ENCODE results near the gene PCDH10.
"Not testable (repeated sequence)": the region's sequence is repeated elsewhere in the genome, so short reads cannot be mapped to it uniquely, and the experiment has no call there.

The PCDH10 gene

DNA sequence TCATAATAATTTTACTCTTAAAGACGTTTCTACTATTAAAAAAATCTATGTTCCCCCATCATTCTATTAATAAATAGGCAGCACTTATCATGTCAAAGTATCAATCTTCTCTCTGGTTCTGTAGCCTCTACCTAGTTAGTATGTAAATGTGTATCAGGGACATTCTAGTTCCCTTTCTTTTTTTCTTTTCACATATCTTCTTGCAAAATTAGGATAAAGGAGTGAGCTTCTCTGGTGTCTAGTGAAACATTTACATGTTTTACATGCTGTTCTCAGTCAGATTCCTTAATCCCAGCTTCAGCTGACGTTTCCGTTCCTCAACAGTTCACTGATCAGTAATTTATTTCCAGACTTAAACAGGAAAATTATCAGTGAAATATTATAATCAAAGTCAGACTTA lies 11.8 kb downstream of the PCDH10 start:
- no peak overlapping the region for H3K27ac Mint-ChIP-seq
- no peaks in the 10 kb centered on the region for H3K4me1 Mint-ChIP-seq
- H3K4me3 Mint-ChIP-seq = no peak overlapping the region
- H3K9me3 Mint-ChIP-seq = peaks cover 6% of the 10 kb centered on the region
- no peaks in the 10 kb centered on the region for H3K36me3 Mint-ChIP-seq
- DNase-seq (ENCODE audit: low spot score in 2 of 2) (no peak), ATAC-seq (no peak)

- no peak for ATAC-seq
- Mint-ChIP-seq H3K27ac (no peak overlapping the region), H3K4me3 (no peak overlapping the region), H3K36me3 (no peaks in the 10 kb centered on the region), H3K4me1 (no peaks in the 10 kb centered on the region), H3K9me3 (peaks cover 6% of the 10 kb centered on the region)
- DNase-seq (ENCODE audit: low spot score in 2 of 2) = no peak
Observed at GRCh38 chr4:133161570-133162295, 12.6 kb downstream of the PCDH10 start.

GRCh38 chr4:133162941-133163340 lies 13.8 kb downstream of the PCDH10 start:
- H3K9me3 Mint-ChIP-seq = peaks cover 6% of the 10 kb centered on the region
- H3K27ac Mint-ChIP-seq = no peak overlapping the region
- DNase-seq (ENCODE audit: low spot score in 2 of 2) (no peak), ATAC-seq (no peak)
- H3K36me3 Mint-ChIP-seq = no peaks in the 10 kb centered on the region
- H3K4me3 Mint-ChIP-seq = no peak overlapping the region
- H3K4me1 Mint-ChIP-seq = no peaks in the 10 kb centered on the region

DNA sequence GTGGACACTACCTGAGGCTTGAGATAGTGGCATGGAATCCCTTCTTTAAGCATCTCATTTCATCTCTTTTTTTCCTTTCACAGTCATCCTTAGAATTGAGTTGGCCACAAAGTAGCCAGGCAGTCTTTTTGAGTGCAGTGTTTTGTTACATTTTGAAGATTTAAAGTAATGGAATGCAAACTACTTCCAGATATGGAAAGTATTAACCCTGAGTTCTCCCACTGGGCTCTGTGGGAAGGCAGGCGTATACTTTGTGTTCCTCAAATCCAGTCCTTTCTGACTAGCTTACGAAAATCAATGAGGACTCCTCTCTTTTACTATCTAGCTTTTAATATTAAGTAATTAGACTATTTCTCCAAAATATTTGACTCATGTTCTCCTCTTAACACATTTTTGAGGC lies 29.9 kb downstream of the PCDH10 start:
- Mint-ChIP-seq H3K4me1 (no peaks in the 10 kb centered on the region), H3K27ac (no peak overlapping the region), H3K4me3 (no peak overlapping the region), H3K9me3 (peaks cover 10% of the 10 kb centered on the region), H3K36me3 (no peaks in the 10 kb centered on the region)
- DNase-seq (ENCODE audit: low spot score in 2 of 2) = no peak
- ATAC-seq = no peak

- no peaks in the 10 kb centered on the region for H3K36me3 Mint-ChIP-seq
- DNase-seq (ENCODE audit: low spot score in 2 of 2) = no peak
- H3K9me3 Mint-ChIP-seq = no peaks in the 10 kb centered on the region
- no peak for ATAC-seq
- no peak overlapping the region for H3K4me3 Mint-ChIP-seq
- H3K4me1 Mint-ChIP-seq = no peaks in the 10 kb centered on the region
- no peak overlapping the region for H3K27ac Mint-ChIP-seq
Observed at GRCh38 chr4:133186210-133186609, 37.1 kb downstream of the PCDH10 start.

GRCh38 chr4:133186845-133187244 lies 37.8 kb downstream of the PCDH10 start:
- H3K4me1 Mint-ChIP-seq = no peaks in the 10 kb centered on the region
- H3K27ac Mint-ChIP-seq = no peak overlapping the region
- H3K9me3 Mint-ChIP-seq = no peaks in the 10 kb centered on the region
- ATAC-seq = no peak
- DNase-seq (ENCODE audit: low spot score in 2 of 2) = no peak
- no peaks in the 10 kb centered on the region for H3K36me3 Mint-ChIP-seq
- no peak overlapping the region for H3K4me3 Mint-ChIP-seq

DNA sequence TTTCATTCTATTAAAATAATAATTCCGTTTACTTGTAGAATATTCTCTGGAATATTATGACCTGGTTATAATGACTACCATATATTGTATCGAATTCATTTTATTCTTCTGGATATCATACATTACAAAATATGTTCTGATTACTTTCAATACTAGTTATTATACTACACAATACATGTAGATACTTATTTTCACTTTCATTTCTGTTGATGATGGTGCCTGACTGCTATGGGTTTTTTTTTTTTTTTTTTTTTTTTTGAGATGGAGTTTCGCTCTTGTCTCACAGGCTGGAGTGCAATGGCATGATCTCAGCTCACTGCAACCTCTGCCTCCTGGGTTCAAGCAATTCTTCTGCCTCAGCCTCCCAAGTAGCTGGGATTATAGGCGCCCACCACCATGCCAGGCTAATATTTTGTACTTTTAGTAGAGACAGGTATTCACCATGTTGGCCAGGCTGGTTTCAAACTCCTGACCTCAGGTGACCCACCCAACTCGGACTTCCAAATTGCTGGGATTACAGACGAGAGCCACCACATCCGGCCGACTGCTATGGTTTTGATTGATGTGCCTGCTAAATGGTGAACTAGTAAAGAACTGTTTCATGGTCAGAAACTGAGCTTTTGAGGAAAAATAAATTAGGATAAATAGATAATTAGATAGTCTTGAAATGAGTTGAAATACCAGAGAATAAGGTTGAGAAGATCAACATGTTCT lies 39.5 kb downstream of the PCDH10 start:
- no peaks in the 10 kb centered on the region for H3K36me3 Mint-ChIP-seq
- H3K4me1 Mint-ChIP-seq = no peaks in the 10 kb centered on the region
- no peak overlapping the region for H3K4me3 Mint-ChIP-seq
- ATAC-seq (no peak), DNase-seq (ENCODE audit: low spot score in 2 of 2) (no peak)
- H3K27ac Mint-ChIP-seq = no peak overlapping the region
- no peaks in the 10 kb centered on the region for H3K9me3 Mint-ChIP-seq

DNA sequence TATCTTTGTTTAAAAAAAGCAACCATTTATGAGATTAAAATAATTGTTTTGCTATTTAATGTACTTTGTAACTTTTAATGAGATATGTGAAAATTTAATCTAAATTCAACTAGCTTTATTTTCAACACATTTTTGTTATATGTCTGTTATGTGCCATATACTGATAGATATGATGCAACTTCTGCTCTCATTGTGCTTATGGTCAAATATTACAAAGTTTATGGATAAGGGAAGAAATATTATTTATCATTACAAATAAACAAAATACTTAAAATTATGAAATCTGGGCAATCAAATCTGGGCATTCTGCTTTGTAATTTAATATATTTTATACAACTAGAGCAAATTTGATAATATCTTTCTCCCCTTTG lies 40.0 kb downstream of the PCDH10 start:
- H3K36me3 Mint-ChIP-seq = no peaks in the 10 kb centered on the region
- no peak overlapping the region for H3K4me3 Mint-ChIP-seq
- H3K9me3 Mint-ChIP-seq = no peaks in the 10 kb centered on the region
- H3K27ac Mint-ChIP-seq = no peak overlapping the region
- no peak for DNase-seq (ENCODE audit: low spot score in 2 of 2)
- no peak for ATAC-seq
- H3K4me1 Mint-ChIP-seq = no peaks in the 10 kb centered on the region

DNA sequence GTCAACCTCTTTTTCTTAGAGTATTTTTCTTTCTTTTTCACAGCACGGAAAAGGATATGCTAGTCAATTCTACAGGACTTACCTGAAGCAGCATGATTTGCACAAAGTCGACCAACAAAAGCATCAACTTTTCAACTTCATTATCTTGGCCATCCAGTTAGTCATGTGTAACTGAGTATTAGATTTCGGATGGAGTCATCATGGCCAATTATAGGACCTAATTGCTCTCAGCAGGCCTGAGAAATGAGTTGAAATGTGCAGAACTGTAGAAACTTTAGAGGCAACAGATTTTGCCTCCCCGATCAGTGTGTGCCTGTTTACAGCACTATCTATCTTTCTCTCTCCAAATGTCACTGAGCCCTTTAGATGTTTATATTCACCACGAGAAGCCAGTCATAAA lies 41.0 kb downstream of the PCDH10 start:
- Mint-ChIP-seq H3K36me3 (no peaks in the 10 kb centered on the region), H3K9me3 (no peaks in the 10 kb centered on the region), H3K4me1 (no peaks in the 10 kb centered on the region), H3K27ac (no peak overlapping the region), H3K4me3 (no peak overlapping the region)
- ATAC-seq (no peak), DNase-seq (ENCODE audit: low spot score in 2 of 2) (no peak)

DNA sequence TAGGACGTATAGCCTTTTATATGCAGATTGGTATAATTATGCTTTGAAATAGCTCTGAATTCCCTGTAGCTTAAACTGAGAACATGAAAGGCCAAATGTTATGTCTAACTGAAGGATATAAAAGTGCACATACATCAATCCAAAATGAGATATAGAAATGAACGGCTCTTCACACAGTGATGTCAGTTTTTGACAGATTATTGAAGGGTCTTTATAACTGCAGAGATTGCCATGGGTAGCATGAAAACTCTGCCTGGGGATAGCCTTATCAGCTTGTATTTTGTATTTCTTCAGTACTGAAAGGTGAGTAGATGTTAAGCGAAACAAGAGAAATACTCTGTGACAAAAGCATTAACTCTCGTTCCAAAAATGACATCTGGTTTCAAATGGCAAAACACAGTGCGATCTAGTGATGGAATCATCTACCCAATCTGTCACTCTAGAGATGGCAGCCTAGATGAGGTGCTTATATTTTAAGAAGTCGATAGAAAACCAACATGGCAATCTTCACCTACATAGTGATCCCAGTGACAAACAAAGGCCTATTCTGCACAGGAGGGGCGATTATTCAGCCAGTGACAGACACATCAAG lies 59.7 kb downstream of the PCDH10 start:
- Mint-ChIP-seq H3K27ac (no peak overlapping the region), H3K4me3 (no peak overlapping the region), H3K4me1 (no peaks in the 10 kb centered on the region), H3K36me3 (no peaks in the 10 kb centered on the region), H3K9me3 (peaks cover 12% of the 10 kb centered on the region)
- DNase-seq (ENCODE audit: low spot score in 2 of 2) (no peak), ATAC-seq (no peak)

GRCh38 chr4:133233922-133234321 lies 84.8 kb downstream of the PCDH10 start:
- H3K4me1 Mint-ChIP-seq = no peaks in the 10 kb centered on the region
- no peak for DNase-seq (ENCODE audit: low spot score in 2 of 2)
- no peak for ATAC-seq
- no peak overlapping the region for H3K27ac Mint-ChIP-seq
- H3K9me3 Mint-ChIP-seq = peaks cover 19% of the 10 kb centered on the region
- H3K36me3 Mint-ChIP-seq = no peaks in the 10 kb centered on the region
- no peak overlapping the region for H3K4me3 Mint-ChIP-seq

DNA sequence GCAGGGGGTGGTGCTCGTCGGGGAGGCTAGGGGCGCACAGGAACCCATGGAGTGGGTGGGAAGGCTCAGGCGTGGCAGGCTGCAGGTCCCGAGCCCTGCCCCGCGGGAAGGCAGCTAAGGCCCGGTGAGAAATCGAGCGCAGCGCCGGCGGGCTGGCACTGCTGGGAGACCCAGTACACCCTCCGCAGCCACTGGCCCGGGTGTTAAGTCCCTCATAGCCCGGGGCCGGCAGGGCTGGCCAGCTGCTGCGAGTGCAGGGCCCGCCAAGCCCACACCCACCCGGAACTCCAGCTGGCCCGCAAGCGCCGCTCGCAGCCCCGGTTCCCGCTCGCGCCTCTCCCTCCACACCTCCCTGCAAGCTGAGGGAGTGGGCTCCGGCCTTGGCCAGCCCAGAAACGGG lies 91.4 kb downstream of the PCDH10 start:
- H3K36me3 Mint-ChIP-seq; H3K4me1 Mint-ChIP-seq; DNase-seq (ENCODE audit: low spot score in 2 of 2); H3K27ac Mint-ChIP-seq; H3K9me3 Mint-ChIP-seq; ATAC-seq; H3K4me3 Mint-ChIP-seq: not testable (repeated sequence)

Measured in stimulated activated effector memory CD8-positive, alpha-beta T cell treated with anti-CD3 and anti-CD28 coated beads, Interleukin-12 subunit alpha, Interleukin-12 subunit beta, amount 100 ng/mL, for 72 hours (primary cell).